ENCODE results near the gene MYADML2. TPM values are rescaled to one million over a fixed set of nuclear protein-coding genes. Genes with fewer than 3 reads are reported as not detected.

The MYADML2 gene
- total RNA-seq, 1 experiment from 2014 or later: 0.22 TPM

GRCh38 chr17:81964081-81964849 lies 17.2 kb upstream of the MYADML2 start:
- no CpG with 5 or more reads among the region's 22 CpGs for WGBS (ENCODE audit: extremely low coverage, insufficient read length, low lambda C conversion rate)
- no peaks in the 10 kb centered on the region for H3K9me3 Mint-ChIP-seq
- no peak overlapping the region for H3T11ph ChIP-seq (ENCODE audit: low read length)
- no peak overlapping the region for H3K27ac ChIP-seq (ENCODE audit: insufficient read length, low read depth, low read length)
- peaks cover 3% of the 10 kb centered on the region for H3K23me2 ChIP-seq (ENCODE audit: insufficient read length, low read depth, low read length, poor library complexity, severe bottlenecking)
- no peak overlapping the region for H3K23ac ChIP-seq (ENCODE audit: insufficient read length, low read depth, low read length)
- H3K4me1 ChIP-seq (ENCODE audit: insufficient read depth, low read length): peaks cover 2% of the 10 kb centered on the region; the same call in 1 of the 2 replicates
- H4K5ac ChIP-seq (ENCODE audit: insufficient read length, low read depth, low read length): no peak overlapping the region
- no peak overlapping the region for H2BK15ac ChIP-seq (ENCODE audit: low read depth, low read length)
- no peak overlapping the region for H3K14ac ChIP-seq (ENCODE audit: insufficient read depth, low read length)
- peaks cover 28% of the 10 kb centered on the region; the same call in 1 of the 2 replicates for H3K27me3 ChIP-seq (ENCODE audit: insufficient read depth, low read length)
- H3K4me3 Mint-ChIP-seq: no peak overlapping the region; a peak in 1 of 5 replicates
- no peak overlapping the region for H3K18ac ChIP-seq (ENCODE audit: insufficient read length, low read depth, low read length)
- H2BK20ac ChIP-seq (ENCODE audit: low read depth, low read length, poor library complexity, severe bottlenecking): no peak overlapping the region
- no peak overlapping the region for H2BK12ac ChIP-seq (ENCODE audit: insufficient read length, low read depth, low read length)
- H4K8ac ChIP-seq (replicated peaks; ENCODE audit: insufficient read length, low read depth, low read length): no peak overlapping the region
- no peak overlapping the region for H3K9ac ChIP-seq (ENCODE audit: extremely low read depth, insufficient read length, low read length)
- no peak overlapping the region for H4K91ac ChIP-seq (ENCODE audit: insufficient read length, low read depth, low read length)
- H3K79me2 ChIP-seq (ENCODE audit: insufficient read depth, low read length): no peaks in the 10 kb centered on the region
- no peak overlapping the region for H2AFZ ChIP-seq (ENCODE audit: low read length)
- H3K27ac Mint-ChIP-seq: no peak overlapping the region
- no peak for DNase-seq
- no peaks in the 10 kb centered on the region for H3K9me3 ChIP-seq (ENCODE audit: control insufficient read depth, low read depth, low read length)
- peaks cover 13 to 25% of the 10 kb centered on the region in 2 experiments for H3K4me1 Mint-ChIP-seq
- no peak overlapping the region for H2BK5ac ChIP-seq (ENCODE audit: insufficient read length, low read length)
- no peak overlapping the region for H3K4ac ChIP-seq (ENCODE audit: low read depth, low read length)
- no peaks in the 10 kb centered on the region for H3K79me1 ChIP-seq (ENCODE audit: insufficient read depth, low read depth, low read length, poor library complexity, severe bottlenecking)
- H2BK120ac ChIP-seq (ENCODE audit: low read depth, low read length, poor library complexity, severe bottlenecking): no peak overlapping the region
- H3K4me2 ChIP-seq (ENCODE audit: insufficient read depth, insufficient read length, low read length): no peak overlapping the region
- no peaks in the 10 kb centered on the region for H3K36me3 Mint-ChIP-seq (ENCODE audit: insufficient read depth in 1 of 3, low read depth in 3 of 3)
- H4K20me1 ChIP-seq (ENCODE audit: control insufficient read depth, insufficient read depth, insufficient read length): no peaks in the 10 kb centered on the region
- TF ChIP-seq CTCF (conservative IDR thresholded peaks at IDR 0.05): no peak
- no peak overlapping the region for H2AK5ac ChIP-seq (ENCODE audit: insufficient read length, low read length)
- peaks cover 77% of the 10 kb centered on the region for H3K27me3 Mint-ChIP-seq (ENCODE audit: low read depth)
- no peak overlapping the region for H3K56ac ChIP-seq (ENCODE audit: insufficient read length, low read depth, low read length)

Measured in H9 (cell line).